GM18526 (cell line): ENCODE measurements around the gene MGLL.

Experiments
- POLR2A ChIP-seq: IDR thresholded peaks from 3 replicates; pipeline ENCODE4 v1.6.1; 2011; ENCODE audit not compliant: insufficient read length; ENCODE audit errors: extremely low read depth

MGLL gene

GRCh38 chr3:127822041-127822681 lies at the start of gene MGLL:
Gene MGLL, minus strand, starts transcription at chr3:127822515. Its CDS starts 197 bp downstream, at chr3:127822318.
- no peak for TF ChIP-seq POLR2A

GRCh38 chr3:127870156-127870555 lies 47.8 kb upstream of the MGLL start:
- no peak for TF ChIP-seq POLR2A

- TF ChIP-seq POLR2A, result no peak
Measured at GRCh38 chr3:127867986-127868385, 45.7 kb upstream of the MGLL start.

- TF ChIP-seq POLR2A, result no peak
Measured at GRCh38 chr3:127867412-127867811, 45.1 kb upstream of the MGLL start.

- no peak for TF ChIP-seq POLR2A
Measured at GRCh38 chr3:127865941-127866340, 43.6 kb upstream of the MGLL start.

- no peak for TF ChIP-seq POLR2A
Measured at GRCh38 chr3:127860211-127860696, 37.9 kb upstream of the MGLL start.

GRCh38 chr3:127859730-127860129 lies 37.4 kb upstream of the MGLL start:
- no peak for TF ChIP-seq POLR2A

GRCh38 chr3:127858937-127859336 lies 36.6 kb upstream of the MGLL start:
- TF ChIP-seq POLR2A, result no peak

GRCh38 chr3:127858521-127858920 lies 36.2 kb upstream of the MGLL start:
- TF ChIP-seq POLR2A, result no peak

GRCh38 chr3:127857333-127857732 lies 35.0 kb upstream of the MGLL start:
- TF ChIP-seq POLR2A, result no peak

GRCh38 chr3:127856801-127857200 lies 34.5 kb upstream of the MGLL start:
- TF ChIP-seq POLR2A, result no peak

- no peak for TF ChIP-seq POLR2A
Measured at GRCh38 chr3:127855246-127855645, 32.9 kb upstream of the MGLL start.

- TF ChIP-seq POLR2A, result no peak
Measured at GRCh38 chr3:127853681-127854080, 31.4 kb upstream of the MGLL start.

GRCh38 chr3:127851899-127852298 lies 29.6 kb upstream of the MGLL start:
- TF ChIP-seq POLR2A, result no peak

- TF ChIP-seq POLR2A, result no peak
Measured at GRCh38 chr3:127849368-127849767, 27.1 kb upstream of the MGLL start.

- no peak for TF ChIP-seq POLR2A
Measured at GRCh38 chr3:127848131-127849129, 26.1 kb upstream of the MGLL start.
